NCI-H1694 (cell line): ENCODE results near the gene KIAA1614.

Source experiments
- DNase-seq: peaks from one replicate; lab custom pipeline; 2025; lab: John Stamatoyannopoulos, UW

The KIAA1614 gene, protein sequence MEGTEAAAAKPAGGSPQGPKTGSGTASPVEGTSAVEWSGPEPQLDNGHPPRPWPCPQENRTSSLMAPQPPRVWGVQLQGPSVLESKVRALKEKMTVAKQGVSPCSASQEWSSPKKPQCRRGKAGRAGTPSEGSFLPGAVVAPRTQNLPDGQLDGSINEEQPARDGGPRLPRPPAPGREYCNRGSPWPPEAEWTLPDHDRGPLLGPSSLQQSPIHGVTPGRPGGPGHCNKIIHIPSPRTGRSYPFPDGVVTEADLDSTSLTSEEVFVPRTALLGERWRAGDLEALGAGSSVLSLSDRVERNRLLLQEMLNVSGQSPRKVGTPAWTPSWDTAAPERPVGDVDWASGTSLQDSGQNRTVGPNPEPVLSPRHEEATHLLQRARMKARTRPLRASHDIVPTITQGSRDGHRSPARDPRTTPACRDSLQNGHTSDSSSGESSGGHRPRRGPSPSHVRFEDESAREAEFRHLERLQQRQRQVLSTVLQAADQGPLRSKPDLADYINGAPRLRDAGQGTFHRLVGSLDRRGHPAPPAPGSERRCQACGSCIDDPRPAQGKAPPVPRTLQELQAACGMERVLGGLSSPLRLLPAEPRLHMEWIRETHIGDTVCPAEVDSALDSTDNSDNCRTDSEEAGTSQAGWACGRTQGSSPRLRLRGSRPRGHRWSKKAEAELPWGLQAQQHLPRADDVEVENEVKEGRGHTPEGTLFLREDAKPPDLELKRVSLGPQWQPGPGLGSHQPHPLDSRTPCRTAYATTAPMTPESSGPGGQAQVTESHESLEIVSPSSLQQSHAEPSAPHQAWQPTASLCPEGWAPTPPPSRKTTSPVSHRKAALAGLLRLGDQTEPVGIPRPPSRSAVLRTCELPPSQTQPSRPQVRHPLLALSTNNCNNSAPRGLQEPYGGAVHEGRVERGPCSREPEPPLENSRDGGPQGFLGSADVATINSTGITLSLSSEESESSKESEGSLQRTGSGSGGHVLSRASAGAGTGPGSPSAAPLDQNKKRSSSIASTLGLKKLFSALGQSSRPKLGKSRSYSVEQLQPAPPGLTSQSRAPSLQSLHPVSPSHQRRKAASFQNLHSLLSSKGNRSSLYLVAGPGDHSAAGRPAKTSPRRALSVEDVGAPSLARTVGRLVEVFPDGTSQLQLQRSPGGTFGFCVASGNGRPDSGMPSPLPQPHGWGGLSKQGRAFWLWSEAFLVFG

DNA sequence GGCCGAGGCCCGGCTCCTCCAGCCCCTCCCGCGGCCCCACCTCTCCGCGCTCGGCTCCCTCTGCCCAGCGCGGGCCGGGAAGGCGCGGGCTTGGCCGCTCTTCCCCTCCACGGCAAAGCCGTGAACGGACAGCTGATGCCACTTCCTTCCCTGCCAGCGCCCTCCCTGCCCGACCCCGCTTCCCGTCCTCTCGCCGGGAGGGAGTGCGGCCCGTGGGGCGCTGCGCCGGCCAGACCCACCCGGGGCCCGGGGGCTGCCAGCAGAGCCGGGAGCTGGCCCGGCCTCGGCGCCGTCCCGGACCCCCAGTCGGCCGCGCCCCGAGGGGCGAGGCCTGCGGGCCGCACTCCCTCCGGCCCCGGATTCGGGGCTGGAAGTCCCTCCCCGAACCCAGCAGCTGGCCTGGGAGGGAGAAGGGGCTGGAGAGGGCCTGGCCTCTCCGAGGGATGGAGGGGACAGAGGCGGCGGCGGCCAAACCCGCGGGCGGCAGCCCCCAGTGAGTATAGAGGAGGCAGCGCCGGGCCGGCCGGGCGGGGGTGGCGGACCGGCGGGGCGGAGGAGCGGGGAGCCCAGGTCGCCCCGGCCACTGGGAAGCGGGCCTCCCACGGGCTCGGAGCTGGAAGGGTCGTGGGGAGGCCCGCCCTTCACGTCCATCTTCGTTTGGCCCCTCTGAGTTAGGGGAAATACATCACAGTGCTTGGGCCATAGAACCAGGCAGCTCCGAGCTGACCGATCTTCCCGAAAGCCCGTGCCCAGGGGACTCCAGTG lies at the start of gene KIAA1614:
KIAA1614 (plus strand) TSS at position 97 of the 765 bp plus-strand sequence; CDS start at position 444, 347 bp downstream.
- no peak for DNase-seq

DNA sequence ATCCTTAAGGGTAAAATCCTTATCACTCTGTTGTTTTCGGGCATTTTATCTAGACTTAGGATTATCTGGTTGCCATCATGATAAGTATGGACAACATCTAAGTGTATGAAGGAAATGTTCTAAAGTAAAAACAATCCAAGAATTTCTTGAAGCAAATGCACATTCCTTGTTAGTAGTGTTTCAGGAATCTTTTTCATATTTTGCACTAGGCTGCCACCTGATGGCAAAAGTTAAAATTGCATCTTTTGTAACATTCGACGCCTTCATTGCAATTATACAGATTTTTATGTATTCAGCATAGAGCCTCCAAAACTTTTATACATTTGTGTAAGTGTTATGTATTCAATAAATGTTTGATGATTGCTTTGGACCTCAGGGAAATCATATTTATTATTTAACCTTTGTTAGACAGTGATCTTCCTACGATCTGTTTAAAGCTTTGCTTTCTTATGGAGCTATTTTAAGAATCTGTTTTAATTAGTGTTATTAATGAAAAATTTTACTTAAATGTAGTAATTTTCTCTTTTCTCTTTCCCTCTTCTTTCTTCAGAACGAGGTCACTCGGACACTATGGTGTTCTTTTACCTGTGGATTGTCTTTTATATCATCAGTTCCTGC lies 49.4 kb upstream of the KIAA1614 start:
- peak; percentile 58 for DNase-seq

DNA sequence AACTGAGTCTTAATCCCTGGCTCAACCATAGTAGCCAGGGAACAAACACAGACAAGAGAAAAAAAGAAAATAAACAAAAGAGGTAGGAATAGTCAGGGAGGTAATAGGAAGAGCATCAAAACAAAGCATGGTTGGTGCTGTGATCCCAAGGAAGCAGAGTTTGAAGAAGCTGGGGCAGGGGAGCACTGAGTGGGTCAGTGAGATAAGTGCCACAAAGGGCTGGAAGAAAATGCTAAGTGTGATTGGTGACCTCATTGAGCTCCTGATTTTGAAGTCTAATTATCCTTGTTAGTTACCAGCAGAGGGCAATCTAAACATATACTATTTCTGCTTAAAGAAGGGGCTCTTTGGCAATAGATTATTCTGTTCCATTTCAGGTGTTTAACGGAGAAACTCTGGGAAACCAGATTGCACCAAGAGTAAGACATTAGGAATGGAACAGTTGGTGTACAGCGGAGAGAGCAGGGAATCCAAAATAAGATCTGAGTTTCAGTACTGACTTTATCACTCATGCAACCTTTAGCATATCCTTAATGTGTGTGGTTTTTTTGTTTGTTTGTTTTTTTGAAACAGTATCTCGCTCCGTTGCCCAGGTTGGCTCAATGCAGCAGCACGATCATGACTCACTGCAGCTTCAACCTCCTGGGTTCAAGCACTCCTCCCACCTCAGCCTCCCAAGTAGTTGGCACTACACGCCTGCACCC lies 30.7 kb upstream of the KIAA1614 start:
- DNase-seq, result peak; percentile 74

DNA sequence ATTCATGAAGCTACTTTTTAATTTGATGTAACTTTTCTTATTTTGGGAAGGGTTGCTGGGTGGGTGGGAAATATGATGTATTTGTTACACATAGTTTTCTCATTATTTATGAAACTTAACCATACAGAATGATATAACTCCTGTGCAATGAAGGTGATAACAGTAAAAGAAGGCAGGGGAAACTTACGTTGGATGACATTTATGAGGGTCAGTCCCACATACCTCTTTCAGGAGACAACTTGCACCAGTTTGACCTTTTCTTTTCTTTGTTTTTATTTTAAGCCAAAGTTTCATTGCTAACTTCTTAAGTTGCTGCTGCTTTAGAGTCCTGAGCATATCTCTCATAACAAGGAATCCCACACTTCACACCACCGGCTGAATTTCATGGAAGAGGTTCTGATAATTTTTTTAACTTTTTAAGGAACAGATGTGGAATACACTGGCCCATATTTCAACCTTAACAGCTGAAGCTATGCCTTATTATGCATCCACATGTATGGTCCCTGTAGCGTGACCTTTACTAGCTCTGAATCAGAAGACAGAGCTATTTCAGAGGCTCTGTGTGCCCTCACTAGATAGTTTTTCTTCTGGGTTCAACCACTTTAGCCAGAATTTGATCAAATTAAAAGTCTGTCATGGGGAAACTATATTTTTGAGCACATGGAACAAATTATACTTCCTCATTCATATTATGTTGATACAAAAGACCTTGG lies 28.0 kb upstream of the KIAA1614 start:
- no peak for DNase-seq

DNA sequence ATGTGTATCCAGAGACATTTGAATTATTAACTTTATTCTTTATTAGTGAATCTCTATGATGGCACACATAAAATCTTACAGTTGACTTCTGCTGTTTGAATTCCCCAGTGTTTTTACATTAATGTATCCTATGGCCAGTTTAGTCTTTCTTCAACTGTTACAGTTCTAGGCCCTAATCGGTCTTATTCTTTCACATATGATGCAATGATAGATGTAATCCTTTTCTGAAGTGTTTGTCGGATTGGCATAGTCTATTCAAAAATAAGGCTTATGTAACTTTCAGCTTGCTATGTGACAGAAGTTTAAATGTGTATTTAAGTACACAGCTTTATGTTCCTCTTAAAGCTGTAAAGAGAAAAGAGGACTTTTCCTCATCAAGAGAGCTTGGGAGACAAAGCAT lies 26.4 kb upstream of the KIAA1614 start:
- DNase-seq, result no peak

DNA sequence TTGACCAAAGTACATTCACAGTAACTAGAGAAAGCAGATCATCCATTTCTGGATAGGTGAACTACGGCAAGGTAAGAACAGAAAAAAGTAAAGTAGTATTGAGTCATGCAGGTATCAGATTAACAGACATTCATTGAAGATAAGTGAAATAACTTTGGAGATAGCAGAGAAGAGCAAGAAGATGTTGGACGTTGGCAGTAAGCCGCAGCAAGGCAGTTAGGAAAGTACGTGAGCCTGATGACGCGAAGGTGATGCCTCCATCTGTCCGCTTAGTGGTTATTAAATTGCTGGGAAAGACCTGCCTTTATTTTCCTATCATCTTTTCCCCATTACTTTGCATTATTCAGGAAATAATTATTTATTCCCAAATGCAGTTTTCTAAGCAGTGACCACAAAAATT lies 24.9 kb upstream of the KIAA1614 start:
- no peak for DNase-seq

DNA sequence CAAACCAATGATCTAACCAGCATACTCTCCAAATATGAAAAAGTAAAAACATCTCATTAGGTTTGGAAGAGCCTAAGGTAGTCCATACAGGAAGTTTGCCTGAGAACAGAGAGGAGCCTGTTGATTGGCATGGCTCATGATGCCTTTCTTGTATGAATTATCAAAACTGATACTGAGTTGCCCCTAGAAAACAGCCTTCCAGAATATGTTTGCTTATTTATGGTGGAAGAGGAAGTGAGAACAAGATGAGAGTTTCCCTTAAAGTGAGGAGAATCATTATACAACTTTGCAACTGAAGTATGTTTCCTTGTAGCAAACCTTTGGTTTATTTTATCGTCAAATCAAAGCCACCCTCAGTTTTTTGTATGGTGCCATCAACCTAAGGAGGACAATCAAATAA lies 23.8 kb upstream of the KIAA1614 start:
- DNase-seq, result no peak

DNA sequence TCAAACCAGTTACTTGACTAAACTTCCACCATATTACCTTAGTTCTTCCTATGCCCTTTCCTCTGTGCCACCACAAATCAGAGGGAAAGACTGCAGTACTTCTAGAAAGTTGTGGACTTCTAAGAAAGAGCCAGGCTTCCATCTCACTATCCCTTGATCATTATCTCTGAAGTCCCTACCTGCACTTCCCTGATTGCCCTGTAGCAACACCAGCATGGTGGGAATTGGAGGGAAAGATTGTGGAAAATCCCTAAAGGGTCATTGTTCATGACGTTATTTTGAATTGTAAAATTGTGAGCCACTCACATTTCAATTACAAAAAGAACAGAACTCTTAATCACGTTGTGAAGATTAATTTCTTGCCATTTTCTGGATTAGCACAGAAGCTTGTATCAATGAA lies 23.4 kb upstream of the KIAA1614 start:
- DNase-seq, result no peak

DNA sequence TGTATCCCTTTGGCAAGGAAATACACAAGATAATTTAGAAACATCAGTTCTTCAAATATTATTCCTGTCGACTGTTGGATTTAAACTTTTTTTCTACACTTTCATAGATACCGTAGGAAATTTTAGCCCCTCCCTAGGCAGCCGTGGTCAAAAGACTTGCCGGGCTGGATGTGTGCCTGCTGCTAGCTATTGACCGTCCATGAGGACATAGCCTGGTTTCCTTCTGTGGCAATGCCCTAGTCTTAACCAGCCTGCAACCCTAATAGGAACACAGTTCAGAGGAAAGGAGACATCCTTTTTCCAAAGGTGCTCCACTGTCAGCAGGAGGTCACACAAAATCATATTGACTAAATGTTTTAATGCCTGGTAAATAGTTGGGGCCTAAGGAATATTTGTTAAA lies 20.4 kb upstream of the KIAA1614 start:
- DNase-seq, result no peak

DNA sequence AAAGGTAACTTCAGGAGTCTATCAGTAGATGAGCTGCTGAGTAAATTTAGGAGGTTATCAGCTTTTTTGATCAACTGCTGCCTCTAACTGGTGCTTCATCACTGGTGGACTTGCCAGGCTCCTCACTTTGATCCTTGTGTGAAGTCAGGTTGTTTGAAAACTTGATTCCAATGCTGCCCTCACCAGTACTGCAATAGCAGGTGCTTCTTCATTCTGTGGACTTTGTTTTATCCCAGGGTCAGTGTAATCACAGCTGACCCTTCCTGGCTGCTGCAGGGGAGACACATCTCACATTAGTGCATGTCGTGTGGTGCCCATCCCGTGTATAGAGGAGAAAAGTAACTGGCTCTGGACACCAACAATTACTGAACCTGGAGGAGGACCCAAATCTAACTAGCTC lies 20.0 kb upstream of the KIAA1614 start:
- DNase-seq, result no peak

DNA sequence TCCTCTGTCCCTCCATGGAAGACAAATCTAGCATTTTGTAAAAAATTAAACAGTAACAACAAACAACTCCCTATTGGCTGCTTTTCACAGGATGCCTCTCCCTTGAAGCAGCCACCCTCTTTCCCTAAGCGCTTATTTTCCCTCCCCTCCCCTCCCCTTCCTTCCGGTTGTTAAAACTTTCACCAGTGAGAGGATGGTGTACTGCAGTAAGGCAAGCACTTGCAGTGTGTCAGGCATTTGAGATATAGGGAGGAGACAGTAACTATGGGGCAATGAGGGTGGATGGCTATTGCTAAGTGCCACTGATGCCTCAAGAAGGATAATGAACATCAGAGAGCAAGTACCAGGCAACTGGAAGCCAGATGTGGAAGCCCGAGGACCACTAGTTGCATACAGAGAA lies 19.1 kb upstream of the KIAA1614 start:
- DNase-seq, result no peak

DNA sequence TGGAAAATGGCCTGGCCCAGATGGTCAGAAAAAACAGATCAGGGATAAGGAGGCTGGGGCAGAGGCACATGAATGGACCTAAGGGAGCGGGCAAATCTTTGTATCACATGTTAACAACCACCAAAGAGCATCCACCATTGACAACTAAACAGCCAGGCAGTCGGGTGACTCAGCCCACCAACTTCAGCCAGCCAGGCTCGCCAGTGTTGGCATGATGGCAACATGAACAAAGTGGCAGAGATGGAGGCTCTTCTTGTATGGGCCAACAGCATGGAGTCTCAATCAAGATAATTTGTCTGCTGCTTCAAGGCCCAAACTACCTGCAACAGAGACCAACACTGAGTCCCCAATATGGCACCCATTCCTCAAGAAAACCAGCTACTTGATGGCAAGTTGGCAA lies 16.5 kb upstream of the KIAA1614 start:
- DNase-seq, result no peak

DNA sequence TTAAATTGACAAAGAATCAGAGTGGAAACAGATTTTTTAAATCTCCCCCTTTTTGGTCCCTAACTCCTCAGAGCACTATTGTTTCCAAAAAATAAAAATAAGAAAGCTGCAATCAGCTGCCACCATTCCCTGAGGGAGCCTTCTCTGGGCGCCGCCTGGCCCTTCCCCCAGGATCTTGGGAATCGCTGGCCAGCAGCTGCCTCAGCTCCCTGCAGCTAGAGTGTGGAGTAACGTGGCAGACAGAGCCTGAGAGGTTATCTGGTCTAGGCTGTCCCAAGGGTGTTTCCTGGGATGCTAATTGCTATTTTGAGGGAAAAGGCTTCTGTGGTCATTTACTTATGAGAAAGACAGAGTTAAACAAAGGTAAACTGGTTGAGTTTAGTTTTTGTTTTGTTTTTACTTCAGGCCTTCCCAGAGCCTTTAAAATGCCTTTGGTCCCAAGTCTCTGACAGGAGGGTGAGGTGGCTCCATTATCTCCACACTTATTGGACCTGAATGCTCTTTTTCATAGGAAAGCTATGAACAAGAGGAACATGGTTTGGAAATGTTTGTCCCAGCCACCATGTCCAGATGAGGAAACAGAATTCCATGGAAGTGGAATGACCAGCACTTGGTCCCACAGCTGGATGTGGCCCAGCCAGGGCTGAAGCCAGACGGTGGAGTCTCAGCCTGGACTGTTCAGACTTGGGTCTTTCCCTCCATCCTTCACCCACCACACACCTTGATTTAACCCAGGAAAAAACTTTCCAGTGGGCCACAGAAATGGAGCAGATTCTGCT lies 14.1 kb upstream of the KIAA1614 start:
- no peak for DNase-seq

DNA sequence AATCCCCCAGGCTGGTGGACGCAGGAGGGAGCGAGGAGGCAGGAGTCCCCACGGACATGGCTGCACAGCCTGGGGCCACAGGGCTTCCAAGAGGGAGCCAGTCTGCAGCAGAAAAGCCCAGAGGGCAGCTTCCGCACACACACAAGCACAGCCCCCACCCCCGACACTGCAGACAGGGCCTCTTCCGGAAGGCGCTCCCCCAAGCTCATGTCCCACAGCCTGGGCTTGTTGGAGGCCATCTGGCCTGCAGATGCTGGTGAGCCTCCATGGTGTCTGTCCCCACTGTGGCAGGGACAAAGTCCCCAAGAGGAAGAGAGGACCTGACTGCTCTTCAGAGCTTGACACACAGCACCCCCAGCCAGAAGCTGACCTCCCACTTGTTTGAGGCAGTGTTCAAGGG lies 13.4 kb upstream of the KIAA1614 start:
- DNase-seq, result no peak

DNA sequence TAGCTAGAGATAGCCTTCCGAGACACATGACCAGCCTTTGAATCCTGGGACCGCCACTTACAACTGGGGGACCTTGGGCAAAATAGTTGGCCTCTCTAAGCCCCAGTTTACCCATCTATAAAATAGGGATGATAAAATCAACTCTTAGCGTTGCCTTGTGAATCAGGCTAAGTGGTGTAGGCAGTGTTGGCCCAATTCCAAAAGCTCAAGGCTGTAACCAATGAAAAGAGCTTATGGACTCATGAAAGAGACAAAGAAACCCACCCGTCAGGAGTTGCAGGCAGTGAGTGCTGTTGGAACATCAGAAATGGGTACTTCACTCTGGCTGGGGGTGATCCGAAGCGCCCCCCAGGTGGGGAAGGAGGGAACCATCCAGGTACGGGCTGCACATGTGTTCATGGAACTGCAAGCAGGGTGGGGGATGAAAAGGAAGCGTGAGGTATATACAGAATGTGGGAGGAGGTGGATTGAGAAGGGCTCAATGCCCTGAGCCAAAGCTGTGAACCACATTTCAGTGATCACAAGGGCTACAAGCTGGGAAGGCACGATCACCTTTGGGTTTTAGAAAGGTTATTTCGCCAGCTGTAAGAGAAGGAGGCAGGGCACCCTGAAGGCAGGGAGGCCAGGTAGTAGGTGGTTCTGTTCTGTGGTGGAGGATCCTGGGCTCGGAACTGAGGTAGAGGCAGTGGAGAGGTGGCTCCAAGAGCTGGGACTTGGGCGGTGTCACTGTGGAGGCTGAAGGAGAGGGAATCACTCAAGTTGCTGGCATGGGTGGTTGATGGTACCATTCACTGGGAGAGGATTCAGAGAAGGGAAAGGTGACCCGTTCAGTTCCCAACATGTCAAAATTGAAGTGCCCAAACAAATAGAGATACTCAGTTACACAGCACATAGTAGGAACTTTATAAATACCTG lies 11.4 kb upstream of the KIAA1614 start:
- no peak for DNase-seq

DNA sequence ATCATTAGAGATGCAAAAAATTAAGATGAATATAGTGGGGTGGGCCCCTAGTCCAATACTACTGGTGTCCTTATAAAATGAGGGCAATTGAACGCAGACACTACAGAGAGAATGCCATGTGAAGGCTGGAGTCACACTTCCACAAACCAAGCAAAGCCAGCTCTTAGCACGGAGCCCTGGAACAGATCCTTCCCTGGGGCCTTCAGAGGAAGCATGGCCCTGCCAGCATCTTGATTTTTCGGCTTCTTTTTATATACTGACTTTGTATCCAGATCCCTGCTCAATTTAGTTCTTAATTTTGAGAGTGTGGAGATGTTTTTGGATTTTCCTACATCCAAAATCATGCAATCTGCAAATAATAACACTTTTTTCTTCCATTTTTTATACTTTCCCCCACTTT lies 10.2 kb upstream of the KIAA1614 start:
- no peak for DNase-seq

DNA sequence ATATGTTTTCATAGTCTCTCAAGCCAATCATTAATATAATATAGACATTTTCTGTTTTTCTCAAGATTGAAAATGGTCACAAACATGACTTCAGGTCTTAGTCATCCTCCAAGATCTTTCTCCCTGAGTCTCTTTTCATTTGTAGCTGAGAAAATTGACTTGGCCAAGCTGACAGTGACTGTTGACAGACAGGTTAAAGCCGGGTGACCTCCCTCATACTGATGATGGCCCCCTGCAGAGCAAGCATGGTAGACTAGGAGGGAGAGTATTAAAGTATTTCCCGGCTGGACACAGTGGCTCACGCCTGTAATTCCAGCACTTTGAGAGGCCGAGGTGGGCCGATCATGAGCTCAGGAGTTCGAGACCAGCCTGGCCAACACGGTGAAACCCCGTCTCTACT lies 6.8 kb upstream of the KIAA1614 start:
- DNase-seq, result no peak

DNA sequence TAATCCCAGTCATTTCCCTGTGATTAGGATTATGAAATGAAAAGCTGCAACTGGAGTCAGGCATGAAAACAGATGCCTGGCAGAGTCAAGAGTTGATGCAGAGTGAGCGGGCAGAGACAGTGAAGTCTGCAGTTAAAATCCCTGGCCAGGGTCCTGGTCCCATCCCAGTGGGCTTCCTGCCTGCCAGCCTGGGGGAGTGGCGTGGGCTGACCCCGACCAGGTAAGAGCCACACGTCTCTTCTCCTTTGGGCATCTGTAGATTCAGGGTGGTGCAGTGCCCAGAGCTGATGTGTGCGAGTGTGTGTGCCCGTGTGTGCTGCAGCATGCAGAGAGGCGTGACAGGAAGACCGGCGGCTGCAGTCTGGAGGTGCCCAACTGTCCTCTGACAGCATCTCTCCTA lies 6.2 kb upstream of the KIAA1614 start:
- no peak for DNase-seq
